ENCODE data around the gene POM121L2. TPM values are rescaled to one million over a fixed set of nuclear protein-coding genes. Genes with fewer than 3 reads are reported as not detected.

The POM121L2 gene
- total and polyA plus RNA-seq, 9 of the 15 experiments (the other 6 are each of a cell fraction or from before 2014, with no cell fraction given), result 0.23 to 0.45 TPM; not detected in 7

DNA sequence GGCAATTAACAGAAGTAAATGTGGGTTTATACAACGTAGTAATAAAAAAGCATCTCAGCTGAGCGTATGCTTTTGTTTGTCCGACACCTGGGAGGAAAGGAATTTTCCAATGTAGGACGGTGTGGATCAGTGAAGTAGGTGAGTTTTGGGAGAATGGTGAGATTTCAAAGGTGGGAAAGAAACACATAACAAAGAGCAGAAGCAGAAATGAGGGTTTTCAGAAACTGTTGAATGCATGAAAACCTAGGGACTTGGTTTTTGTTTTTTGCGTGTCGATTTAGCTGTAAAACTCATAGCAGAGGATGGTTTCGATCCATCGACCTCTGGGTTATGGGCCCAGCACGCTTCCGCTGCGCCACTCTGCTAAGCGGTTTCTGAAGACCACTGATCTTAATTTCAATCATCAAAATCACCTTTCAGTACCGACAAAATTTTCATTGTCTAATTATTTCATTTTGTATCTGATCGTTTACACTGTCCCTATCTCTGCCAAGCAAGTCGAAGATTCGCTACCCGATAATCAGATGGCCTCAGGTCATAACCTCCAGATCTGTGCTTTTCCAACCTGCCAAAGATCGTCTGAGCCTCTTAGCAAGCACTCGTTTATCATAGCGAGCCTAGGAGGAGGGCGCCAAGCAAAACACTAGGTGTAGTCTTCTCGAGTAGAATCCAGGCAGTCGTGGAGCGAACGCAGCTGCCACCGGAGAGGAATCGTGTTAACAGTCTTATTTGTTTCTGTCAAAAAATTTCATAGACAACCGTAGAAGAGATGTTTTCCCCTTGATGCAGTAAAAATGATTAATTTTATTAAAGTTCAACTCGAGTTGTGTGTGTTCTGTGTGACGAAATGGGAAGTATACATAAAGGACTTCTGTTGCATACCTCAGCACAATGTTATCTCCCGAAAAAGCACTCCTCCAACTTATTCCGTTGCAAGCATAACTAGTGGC, 20.9 kb upstream of the POM121L2 start (continued):
- TF ChIP-seq FOS (IDR thresholded peaks at IDR 0.05; ENCODE audit: extremely low read depth, insufficient read length) (peak; percentile 21), ZNF699 (CRISPR knock-in tag; IDR thresholded peaks at IDR 0.05; ENCODE audit: insufficient replicate concordance) (no peak), ETV5 (CRISPR knock-in tag; IDR thresholded peaks at IDR 0.05; ENCODE audit: low read depth) (peak; percentile 60; the same call in 1 of the 2 replicates), ZNF764 (CRISPR knock-in tag; IDR thresholded peaks at IDR 0.05; ENCODE audit: low read depth) (peak; percentile 79; the same call in 1 of the 2 replicates), ZNF184 (CRISPR knock-in tag; IDR thresholded peaks at IDR 0.05) (no peak), CXXC5 (CRISPR knock-in tag; IDR thresholded peaks at IDR 0.05) (peak; percentile 79), ILF3 (IDR thresholded peaks at IDR 0.05; ENCODE audit: borderline replicate concordance) (peak; percentile 87), GATAD2B (IDR thresholded peaks at IDR 0.05; ENCODE audit: borderline replicate concordance) (peak; percentile 82), TAF15 (IDR thresholded peaks at IDR 0.05; ENCODE audit: low read depth, low read length) (no peak)
- TF ChIP-seq, protein P1, sequence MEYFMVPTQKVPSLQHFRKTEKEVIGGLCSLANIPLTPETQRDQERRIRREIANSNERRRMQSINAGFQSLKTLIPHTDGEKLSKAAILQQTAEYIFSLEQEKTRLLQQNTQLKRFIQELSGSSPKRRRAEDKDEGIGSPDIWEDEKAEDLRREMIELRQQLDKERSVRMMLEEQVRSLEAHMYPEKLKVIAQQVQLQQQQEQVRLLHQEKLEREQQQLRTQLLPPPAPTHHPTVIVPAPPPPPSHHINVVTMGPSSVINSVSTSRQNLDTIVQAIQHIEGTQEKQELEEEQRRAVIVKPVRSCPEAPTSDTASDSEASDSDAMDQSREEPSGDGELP (CRISPR knock-in tag; IDR thresholded peaks at IDR 0.05; ENCODE audit: borderline replicate concordance), result peak; percentile 39
- TF ChIP-seq, protein P2, sequence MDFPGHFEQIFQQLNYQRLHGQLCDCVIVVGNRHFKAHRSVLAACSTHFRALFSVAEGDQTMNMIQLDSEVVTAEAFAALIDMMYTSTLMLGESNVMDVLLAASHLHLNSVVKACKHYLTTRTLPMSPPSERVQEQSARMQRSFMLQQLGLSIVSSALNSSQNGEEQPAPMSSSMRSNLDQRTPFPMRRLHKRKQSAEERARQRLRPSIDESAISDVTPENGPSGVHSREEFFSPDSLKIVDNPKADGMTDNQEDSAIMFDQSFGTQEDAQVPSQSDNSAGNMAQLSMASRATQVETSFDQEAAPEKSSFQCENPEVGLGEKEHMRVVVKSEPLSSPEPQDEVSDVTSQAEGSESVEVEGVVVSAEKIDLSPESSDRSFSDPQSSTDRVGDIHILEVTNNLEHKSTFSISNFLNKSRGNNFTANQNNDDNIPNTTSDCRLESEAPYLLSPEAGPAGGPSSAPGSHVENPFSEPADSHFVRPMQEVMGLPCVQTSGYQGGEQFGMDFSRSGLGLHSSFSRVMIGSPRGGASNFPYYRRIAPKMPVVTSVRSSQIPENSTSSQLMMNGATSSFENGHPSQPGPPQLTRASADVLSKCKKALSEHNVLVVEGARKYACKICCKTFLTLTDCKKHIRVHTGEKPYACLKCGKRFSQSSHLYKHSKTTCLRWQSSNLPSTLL (IDR thresholded peaks at IDR 0.05), result peak; percentile 84
- TF ChIP-seq, protein P3, sequence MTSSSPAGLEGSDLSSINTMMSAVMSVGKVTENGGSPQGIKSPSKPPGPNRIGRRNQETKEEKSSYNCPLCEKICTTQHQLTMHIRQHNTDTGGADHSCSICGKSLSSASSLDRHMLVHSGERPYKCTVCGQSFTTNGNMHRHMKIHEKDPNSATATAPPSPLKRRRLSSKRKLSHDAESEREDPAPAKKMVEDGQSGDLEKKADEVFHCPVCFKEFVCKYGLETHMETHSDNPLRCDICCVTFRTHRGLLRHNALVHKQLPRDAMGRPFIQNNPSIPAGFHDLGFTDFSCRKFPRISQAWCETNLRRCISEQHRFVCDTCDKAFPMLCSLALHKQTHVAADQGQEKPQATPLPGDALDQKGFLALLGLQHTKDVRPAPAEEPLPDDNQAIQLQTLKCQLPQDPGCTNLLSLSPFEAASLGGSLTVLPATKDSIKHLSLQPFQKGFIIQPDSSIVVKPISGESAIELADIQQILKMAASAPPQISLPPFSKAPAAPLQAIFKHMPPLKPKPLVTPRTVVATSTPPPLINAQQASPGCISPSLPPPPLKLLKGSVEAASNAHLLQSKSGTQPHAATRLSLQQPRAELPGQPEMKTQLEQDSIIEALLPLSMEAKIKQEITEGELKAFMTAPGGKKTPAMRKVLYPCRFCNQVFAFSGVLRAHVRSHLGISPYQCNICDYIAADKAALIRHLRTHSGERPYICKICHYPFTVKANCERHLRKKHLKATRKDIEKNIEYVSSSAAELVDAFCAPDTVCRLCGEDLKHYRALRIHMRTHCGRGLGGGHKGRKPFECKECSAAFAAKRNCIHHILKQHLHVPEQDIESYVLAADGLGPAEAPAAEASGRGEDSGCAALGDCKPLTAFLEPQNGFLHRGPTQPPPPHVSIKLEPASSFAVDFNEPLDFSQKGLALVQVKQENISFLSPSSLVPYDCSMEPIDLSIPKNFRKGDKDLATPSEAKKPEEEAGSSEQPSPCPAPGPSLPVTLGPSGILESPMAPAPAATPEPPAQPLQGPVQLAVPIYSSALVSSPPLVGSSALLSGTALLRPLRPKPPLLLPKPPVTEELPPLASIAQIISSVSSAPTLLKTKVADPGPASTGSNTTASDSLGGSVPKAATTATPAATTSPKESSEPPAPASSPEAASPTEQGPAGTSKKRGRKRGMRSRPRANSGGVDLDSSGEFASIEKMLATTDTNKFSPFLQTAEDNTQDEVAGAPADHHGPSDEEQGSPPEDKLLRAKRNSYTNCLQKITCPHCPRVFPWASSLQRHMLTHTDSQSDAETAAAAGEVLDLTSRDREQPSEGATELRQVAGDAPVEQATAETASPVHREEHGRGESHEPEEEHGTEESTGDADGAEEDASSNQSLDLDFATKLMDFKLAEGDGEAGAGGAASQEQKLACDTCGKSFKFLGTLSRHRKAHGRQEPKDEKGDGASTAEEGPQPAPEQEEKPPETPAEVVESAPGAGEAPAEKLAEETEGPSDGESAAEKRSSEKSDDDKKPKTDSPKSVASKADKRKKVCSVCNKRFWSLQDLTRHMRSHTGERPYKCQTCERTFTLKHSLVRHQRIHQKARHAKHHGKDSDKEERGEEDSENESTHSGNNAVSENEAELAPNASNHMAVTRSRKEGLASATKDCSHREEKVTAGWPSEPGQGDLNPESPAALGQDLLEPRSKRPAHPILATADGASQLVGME (CRISPR knock-in tag; IDR thresholded peaks at IDR 0.05), result 0 out of 2 replicates have a peak, but pooled peaks have one; percentile 62
- TF ChIP-seq, protein P4, sequence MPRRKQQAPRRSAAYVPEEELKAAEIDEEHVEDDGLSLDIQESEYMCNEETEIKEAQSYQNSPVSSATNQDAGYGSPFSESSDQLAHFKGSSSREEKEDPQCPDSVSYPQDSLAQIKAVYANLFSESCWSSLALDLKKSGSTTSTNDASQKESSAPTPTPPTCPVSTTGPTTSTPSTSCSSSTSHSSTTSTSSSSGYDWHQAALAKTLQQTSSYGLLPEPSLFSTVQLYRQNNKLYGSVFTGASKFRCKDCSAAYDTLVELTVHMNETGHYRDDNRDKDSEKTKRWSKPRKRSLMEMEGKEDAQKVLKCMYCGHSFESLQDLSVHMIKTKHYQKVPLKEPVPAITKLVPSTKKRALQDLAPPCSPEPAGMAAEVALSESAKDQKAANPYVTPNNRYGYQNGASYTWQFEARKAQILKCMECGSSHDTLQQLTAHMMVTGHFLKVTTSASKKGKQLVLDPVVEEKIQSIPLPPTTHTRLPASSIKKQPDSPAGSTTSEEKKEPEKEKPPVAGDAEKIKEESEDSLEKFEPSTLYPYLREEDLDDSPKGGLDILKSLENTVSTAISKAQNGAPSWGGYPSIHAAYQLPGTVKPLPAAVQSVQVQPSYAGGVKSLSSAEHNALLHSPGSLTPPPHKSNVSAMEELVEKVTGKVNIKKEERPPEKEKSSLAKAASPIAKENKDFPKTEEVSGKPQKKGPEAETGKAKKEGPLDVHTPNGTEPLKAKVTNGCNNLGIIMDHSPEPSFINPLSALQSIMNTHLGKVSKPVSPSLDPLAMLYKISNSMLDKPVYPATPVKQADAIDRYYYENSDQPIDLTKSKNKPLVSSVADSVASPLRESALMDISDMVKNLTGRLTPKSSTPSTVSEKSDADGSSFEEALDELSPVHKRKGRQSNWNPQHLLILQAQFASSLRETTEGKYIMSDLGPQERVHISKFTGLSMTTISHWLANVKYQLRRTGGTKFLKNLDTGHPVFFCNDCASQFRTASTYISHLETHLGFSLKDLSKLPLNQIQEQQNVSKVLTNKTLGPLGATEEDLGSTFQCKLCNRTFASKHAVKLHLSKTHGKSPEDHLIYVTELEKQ (CRISPR knock-in tag; IDR thresholded peaks at IDR 0.05), result no peak
